ENCODE results near the gene MAGI2. TPM values are rescaled to one million over a fixed set of nuclear protein-coding genes. Genes with fewer than 3 reads are reported as not detected.

Gene MAGI2
- total RNA-seq, 1 experiment from 2014 or later = 0.25 TPM

GRCh38 chr7:78215199-78215598, 1238.3 kb downstream of the MAGI2 start:
- POLR2A ChIA-PET = no interaction called here
- Mint-ChIP-seq H3K4me3 (ENCODE audit: unreplicated experiment) (no peak overlapping the region), H3K4me1 (ENCODE audit: low read depth, unreplicated experiment) (no peaks in the 10 kb centered on the region), H3K36me3 (ENCODE audit: insufficient read depth, unreplicated experiment) (no peaks in the 10 kb centered on the region), H3K27ac (ENCODE audit: unreplicated experiment) (no peak overlapping the region), H3K9me3 (ENCODE audit: unreplicated experiment) (no peaks in the 10 kb centered on the region), H3K27me3 (ENCODE audit: insufficient read depth, unreplicated experiment) (peaks cover 19% of the 10 kb centered on the region)
- Histone ChIP-seq H3K9me3 (no peaks in the 10 kb centered on the region), H3K4me3 (ENCODE audit: low read depth, low read length) (no peak overlapping the region), H3K4me1 (no peaks in the 10 kb centered on the region), H3K27me3 (replicated peaks; ENCODE audit: control insufficient read depth, insufficient read depth, low read length) (no peaks in the 10 kb centered on the region), H3K36me3 (ENCODE audit: control insufficient read depth, insufficient read depth, low read length) (no peaks in the 10 kb centered on the region)
- CTCF ChIA-PET = no interaction called here
- BruUV-seq (replicated peaks) = no TSS peak
- no peak for TF ChIP-seq CTCF (IDR thresholded peaks at IDR 0.05; ENCODE audit: insufficient read depth in 1 of 2, low read depth in 1 of 2, low read length in 1 of 2, severe bottlenecking in 1 of 2, unreplicated experiment in 1 of 2)
- no peak for DNase-seq
- intact Hi-C loops (cut with micrococcal nuclease; ENCODE audit: unreplicated experiment) = no loop called here

GRCh38 chr7:78213402-78213801, 1240.1 kb downstream of the MAGI2 start:
- H3K27ac Mint-ChIP-seq (ENCODE audit: unreplicated experiment) = no peak overlapping the region
- Histone ChIP-seq H3K27me3 (replicated peaks; ENCODE audit: control insufficient read depth, insufficient read depth, low read length) (no peaks in the 10 kb centered on the region), H3K4me1 (no peaks in the 10 kb centered on the region), H3K36me3 (ENCODE audit: control insufficient read depth, insufficient read depth, low read length) (no peaks in the 10 kb centered on the region), H3K4me3 (ENCODE audit: low read depth, low read length) (no peak overlapping the region), H3K9me3 (no peaks in the 10 kb centered on the region)
- H3K27me3 Mint-ChIP-seq (ENCODE audit: insufficient read depth, unreplicated experiment) = peaks cover 14% of the 10 kb centered on the region
- intact Hi-C loops (cut with micrococcal nuclease; ENCODE audit: unreplicated experiment) = no loop called here
- no peak for DNase-seq
- H3K4me1 Mint-ChIP-seq (ENCODE audit: low read depth, unreplicated experiment) = no peaks in the 10 kb centered on the region
- no peak for TF ChIP-seq CTCF (IDR thresholded peaks at IDR 0.05; ENCODE audit: insufficient read depth in 1 of 2, low read depth in 1 of 2, low read length in 1 of 2, severe bottlenecking in 1 of 2, unreplicated experiment in 1 of 2)
- H3K36me3 Mint-ChIP-seq (ENCODE audit: insufficient read depth, unreplicated experiment) = no peaks in the 10 kb centered on the region
- BruUV-seq (replicated peaks) = no TSS peak
- H3K4me3 Mint-ChIP-seq (ENCODE audit: unreplicated experiment) = no peak overlapping the region
- ChIA-PET CTCF (no interaction called here), POLR2A (no interaction called here)
- peaks cover 10% of the 10 kb centered on the region for H3K9me3 Mint-ChIP-seq (ENCODE audit: unreplicated experiment)

- H3K27ac Mint-ChIP-seq (ENCODE audit: unreplicated experiment) = no peak overlapping the region
- Histone ChIP-seq H3K36me3 (ENCODE audit: control insufficient read depth, insufficient read depth, low read length) (no peaks in the 10 kb centered on the region), H3K27me3 (replicated peaks; ENCODE audit: control insufficient read depth, insufficient read depth, low read length) (no peaks in the 10 kb centered on the region), H3K4me3 (ENCODE audit: low read depth, low read length) (no peak overlapping the region), H3K9me3 (no peaks in the 10 kb centered on the region), H3K4me1 (no peaks in the 10 kb centered on the region)
- intact Hi-C loops (cut with micrococcal nuclease; ENCODE audit: unreplicated experiment) = no loop called here
- ChIA-PET POLR2A (no interaction called here), CTCF (no interaction called here)
- no peak overlapping the region for H3K4me3 Mint-ChIP-seq (ENCODE audit: unreplicated experiment)
- peaks cover 14% of the 10 kb centered on the region for H3K27me3 Mint-ChIP-seq (ENCODE audit: insufficient read depth, unreplicated experiment)
- no peaks in the 10 kb centered on the region for H3K4me1 Mint-ChIP-seq (ENCODE audit: low read depth, unreplicated experiment)
- no peaks in the 10 kb centered on the region for H3K36me3 Mint-ChIP-seq (ENCODE audit: insufficient read depth, unreplicated experiment)
- TF ChIP-seq CTCF (IDR thresholded peaks at IDR 0.05; ENCODE audit: insufficient read depth in 1 of 2, low read depth in 1 of 2, low read length in 1 of 2, severe bottlenecking in 1 of 2, unreplicated experiment in 1 of 2) = no peak
- BruUV-seq (replicated peaks) = no TSS peak
- no peak for DNase-seq
- peaks cover 10% of the 10 kb centered on the region for H3K9me3 Mint-ChIP-seq (ENCODE audit: unreplicated experiment)
Measured at GRCh38 chr7:78212476-78213060, 1240.9 kb downstream of the MAGI2 start.
